Erythroblast (primary cell): Measurements from ENCODE around the gene CFI.

Experiments used
- GATA1 ChIP-seq: IDR thresholded peaks from 2 replicates; pipeline ENCODE4 v1.6.1; 2011; ENCODE audit warnings: low read depth, mild to moderate bottlenecking, control low read depth, low read length, moderate library complexity
- POLR2A ChIP-seq: IDR thresholded peaks from 2 replicates; pipeline ENCODE4 v1.6.1; 2011; ENCODE audit warnings: mild to moderate bottlenecking, low read length

DNA sequence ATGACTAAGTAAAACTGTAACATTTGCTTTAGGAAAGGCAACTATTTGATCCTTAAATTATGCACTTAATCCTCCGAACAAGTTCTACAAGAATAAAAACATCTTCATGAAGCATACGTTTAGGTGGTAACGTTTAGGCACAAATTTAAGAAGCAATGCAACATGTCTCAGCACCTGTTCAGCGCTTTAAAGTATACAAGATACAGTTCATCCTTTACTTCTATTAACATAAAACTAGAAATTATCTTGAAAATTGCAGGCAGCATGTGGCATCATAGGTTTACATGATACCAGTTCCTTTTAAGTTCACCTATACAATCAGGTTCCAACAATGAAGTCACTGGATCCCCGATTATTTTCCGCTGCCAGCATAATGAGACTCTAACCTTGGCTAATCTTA lies 73.4 kb downstream of the CFI start:
- TF ChIP-seq POLR2A, result no peak
- no peak for TF ChIP-seq GATA1
